Keratinocyte (primary cell): ENCODE measurements around the gene NXT1. TPM values are rescaled to one million over a fixed set of nuclear protein-coding genes. Genes with fewer than 3 reads are reported as not detected.

Experiments
- DNase-seq: peaks from one replicate; pipeline ENCODE4 v3.0.0-alpha.2; 2011; ENCODE audit warnings: low read depth, missing footprints, low spot score
- FAIRE-seq: peaks from 2 replicates; lab custom pipeline; 2011; peaks lifted over from hg19 to GRCh38; lab: Jason Lieb, UNC
- H2AFZ ChIP-seq: 2 replicates; pipeline ENCODE4 v1.6.0; 2012; ENCODE audit warnings: low read length, control low read depth, inconsistent platforms; ENCODE audit not compliant: control insufficient read depth
- H3K27ac ChIP-seq: 2 replicates; pipeline ENCODE4 v1.5.1; 2011; ENCODE audit warnings: low read length; ENCODE audit not compliant: control insufficient read depth, insufficient read depth
- H3K27me3 ChIP-seq: 3 replicates; pipeline ENCODE4 v1.6.0; 2011; ENCODE audit warnings: low read length; ENCODE audit not compliant: control insufficient read depth, insufficient read depth; ENCODE audit errors: extremely low read depth
- H3K36me3 ChIP-seq, 2 experiments: 2 replicates in 1 of 2; 3 replicates in 1 of 2; pipeline ENCODE4 v1.5.1; 2011; ENCODE audit warnings: low read length in 2 of 2, mild to moderate bottlenecking in 1 of 2; ENCODE audit not compliant: control insufficient read depth in 2 of 2, insufficient read depth in 2 of 2; ENCODE audit errors: extremely low read depth in 1 of 2
- H3K4me1 ChIP-seq: 3 replicates; pipeline ENCODE4 v1.5.1; 2011; ENCODE audit warnings: low read length; ENCODE audit not compliant: control insufficient read depth, insufficient read depth; ENCODE audit errors: extremely low read depth
- H3K4me2 ChIP-seq: 3 replicates; pipeline ENCODE4 v1.6.0; 2011; ENCODE audit warnings: low read depth, low read length; ENCODE audit not compliant: control insufficient read depth, insufficient read depth; ENCODE audit errors: extremely low read depth
- H3K4me3 ChIP-seq, 3 experiments: fragments of 200-600 bp in 1 of 3; sonication (generic) in 1 of 3; 2 replicates in 2 of 3; 3 replicates in 1 of 3; pipeline ENCODE4 v1.5.1; 2011 to 2016; ENCODE audit warnings: low read length in 3 of 3, mild to moderate bottlenecking in 3 of 3, control low read depth in 2 of 3, inconsistent platforms in 1 of 3, low read depth in 1 of 3, mixed read lengths in 1 of 3, mixed run types in 1 of 3, moderate library complexity in 1 of 3; ENCODE audit not compliant: control insufficient read depth in 2 of 3, insufficient read depth in 2 of 3; ENCODE audit errors: extremely low read depth in 1 of 3
- H3K79me2 ChIP-seq: 2 replicates; pipeline ENCODE4 v1.6.0; 2012; ENCODE audit warnings: low read length; ENCODE audit not compliant: control insufficient read depth, insufficient read depth
- H3K9ac ChIP-seq: 3 replicates; pipeline ENCODE4 v1.6.0; 2011; ENCODE audit warnings: low read length; ENCODE audit not compliant: control insufficient read depth, insufficient read depth; ENCODE audit errors: extremely low read depth
- H3K9me1 ChIP-seq: 3 replicates; pipeline ENCODE4 v1.6.0; 2011; ENCODE audit warnings: low read length; ENCODE audit not compliant: control insufficient read depth, insufficient read depth; ENCODE audit errors: extremely low read depth
- H3K9me3 ChIP-seq: 2 replicates; pipeline ENCODE4 v1.5.1; 2012; ENCODE audit warnings: low read depth, low read length; ENCODE audit not compliant: control insufficient read depth
- H4K20me1 ChIP-seq: 3 replicates; pipeline ENCODE4 v1.6.0; 2011; ENCODE audit warnings: low read length; ENCODE audit not compliant: control insufficient read depth, insufficient read depth; ENCODE audit errors: extremely low read depth
- CTCF ChIP-seq, 3 experiments: IDR thresholded peaks in 1 of 3; conservative IDR thresholded peaks in 1 of 3; optimal IDR thresholded peaks in 1 of 3; 2 replicates in 2 of 3; 3 replicates in 1 of 3; pipeline versions ENCODE3 to v1.5.1; 2011; ENCODE audit warnings: low read length in 3 of 3, mild to moderate bottlenecking in 3 of 3, moderate library complexity in 2 of 3, control low read depth in 1 of 3, inconsistent platforms in 1 of 3; ENCODE audit not compliant: insufficient read depth in 2 of 3; ENCODE audit errors: extremely low read depth in 1 of 3
- EZH2 ChIP-seq: IDR thresholded peaks from one replicate; pipeline ENCODE4 v1.6.1; 2012; ENCODE audit warnings: inconsistent platforms, mild to moderate bottlenecking, low read length, moderate library complexity
- dilution Hi-C: fragments of 300-500 bp; cut with MboI; formaldehyde crosslinking; loops from one replicate; pipeline ENCODE4 v1.7.0; 2020; ENCODE audit warnings: low sequenced_read_pairs; ENCODE audit not compliant: extremely low pct_ligation_motif_present
- polyA plus RNA-seq, 5 experiments: library from polyadenylated mRNA; depleted of rRNA in 3 of 5; stranded (reverse) in 3 of 5; stranded (forward) in 1 of 5; unstranded in 1 of 5; fragments of >200 nt; gene quantifications; 1 replicate in 1 of 5; 2 replicates in 3 of 5; 3 replicates in 1 of 5; pipeline versions ENCODE4 v1.2.1 to v1.2.3, GENCODE V29; 2011 to 2012; ENCODE audit warnings: missing spikeins in 2 of 5, low read depth in 1 of 5, low replicate concordance in 1 of 5

NXT1 gene
- polyA plus RNA-seq, 1 donor (not counting 4 experiments of a cell fraction or from before 2014, with no cell fraction given) = 25.8 TPM

DNA sequence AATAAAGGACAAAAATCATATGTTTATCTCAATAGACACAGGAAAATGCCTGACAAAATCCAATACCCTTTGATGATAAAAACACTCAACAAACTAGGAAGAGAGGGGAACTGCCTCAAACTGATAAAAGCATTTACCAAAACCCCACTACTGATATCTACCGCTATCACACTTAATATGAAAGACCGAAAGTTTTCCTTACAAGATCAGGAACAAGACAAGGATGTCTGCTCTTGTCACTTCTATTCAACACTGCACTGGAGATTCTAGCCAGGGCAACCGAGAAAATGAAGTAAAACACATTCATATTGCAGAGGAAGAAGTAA is 36.5 kb downstream of the NXT1 start:
- peaks cover 6% of the 10 kb centered on the region in 2 experiments for H3K36me3 ChIP-seq
- DNase-seq (no peak), FAIRE-seq (no peak)
- no peak overlapping the region for H3K4me2 ChIP-seq
- H3K9me3 ChIP-seq = no peaks in the 10 kb centered on the region
- dilution Hi-C loops = no loop called here
- TF ChIP-seq EZH2 (no peak), CTCF (optimal IDR thresholded peaks at IDR 0.05 in 1 of 3, IDR thresholded peaks at IDR 0.05 in 1 of 3, conservative IDR thresholded peaks at IDR 0.05 in 1 of 3; ENCODE audit: extremely low read depth in 1 of 3, insufficient read depth in 2 of 3, low read length in 3 of 3) (no peak)
- no peak overlapping the region for H2AFZ ChIP-seq
- no peak overlapping the region for H3K27ac ChIP-seq
- no peak overlapping the region for H3K4me3 ChIP-seq
- no peaks in the 10 kb centered on the region for H3K9me1 ChIP-seq
- no peaks in the 10 kb centered on the region for H4K20me1 ChIP-seq
- no peak overlapping the region for H3K9ac ChIP-seq
- H3K27me3 ChIP-seq = no peaks in the 10 kb centered on the region
- peaks cover 15% of the 10 kb centered on the region for H3K79me2 ChIP-seq
- H3K4me1 ChIP-seq = no peaks in the 10 kb centered on the region

- TF ChIP-seq CTCF (optimal IDR thresholded peaks at IDR 0.05 in 1 of 3, IDR thresholded peaks at IDR 0.05 in 1 of 3, conservative IDR thresholded peaks at IDR 0.05 in 1 of 3; ENCODE audit: extremely low read depth in 1 of 3, insufficient read depth in 2 of 3, low read length in 3 of 3) = no peak
- TF ChIP-seq EZH2 = no peak
- Histone ChIP-seq H3K4me2 (no peak overlapping the region), H3K79me2 (peaks cover 14% of the 10 kb centered on the region), H3K36me3 (peaks cover 13 to 18% of the 10 kb centered on the region in 2 experiments), H3K4me1 (no peaks in the 10 kb centered on the region), H4K20me1 (no peaks in the 10 kb centered on the region), H3K27me3 (no peaks in the 10 kb centered on the region), H2AFZ (no peak overlapping the region), H3K9me3 (no peaks in the 10 kb centered on the region), H3K4me3 (no peak overlapping the region), H3K9me1 (no peaks in the 10 kb centered on the region), H3K9ac (no peak overlapping the region), H3K27ac (no peak overlapping the region)
- dilution Hi-C loops = no loop called here
- DNase-seq = no peak
- no peak for FAIRE-seq
Measured at GRCh38 chr20:23390091-23390774, 39.6 kb downstream of the NXT1 start.
